Left forelimb (tissue), 1 donor: Measurements from ENCODE around the gene TAX1BP1.
A peak's percentile ranks its signal among the peaks of the same experiment; 100 is the strongest.

Experiments used
- DNase-seq: peaks from one replicate; pipeline ENCODE4 v3.0.0-alpha.2; 2018; ENCODE audit warnings: low spot score

Gene TAX1BP1

DNA sequence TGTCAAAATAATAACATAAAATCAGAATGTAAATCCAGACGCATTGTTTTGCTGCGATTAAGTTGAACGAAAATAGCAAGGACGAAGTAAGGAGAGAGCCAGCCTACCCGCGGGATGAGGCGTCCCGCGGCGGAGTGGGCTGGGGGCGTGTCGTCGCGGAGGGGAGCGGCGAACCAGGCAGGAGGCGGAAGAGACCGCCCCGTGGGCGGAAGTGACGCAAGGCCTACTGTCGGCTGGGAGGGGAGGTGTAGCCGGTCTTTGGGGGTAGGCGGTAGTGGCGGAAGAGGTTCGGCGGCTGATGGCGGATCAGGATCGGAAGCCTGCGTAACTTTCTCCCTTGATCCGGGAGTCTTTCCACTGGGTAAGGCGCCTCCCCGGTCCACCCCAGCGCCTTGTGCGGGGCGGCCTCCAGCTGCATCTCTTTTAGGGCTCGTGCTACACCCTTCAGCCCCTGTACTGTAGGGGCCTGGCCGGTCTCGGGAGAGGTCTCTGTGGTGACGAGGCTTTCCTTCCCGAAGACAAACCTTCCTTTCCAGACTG lies at the start of gene TAX1BP1:
TSS of gene TAX1BP1 (plus strand) at position 254 of the 540 bp plus-strand sequence. CDS start 8,363 bp downstream, outside the sequence.
- peak; percentile 99 for DNase-seq

DNA sequence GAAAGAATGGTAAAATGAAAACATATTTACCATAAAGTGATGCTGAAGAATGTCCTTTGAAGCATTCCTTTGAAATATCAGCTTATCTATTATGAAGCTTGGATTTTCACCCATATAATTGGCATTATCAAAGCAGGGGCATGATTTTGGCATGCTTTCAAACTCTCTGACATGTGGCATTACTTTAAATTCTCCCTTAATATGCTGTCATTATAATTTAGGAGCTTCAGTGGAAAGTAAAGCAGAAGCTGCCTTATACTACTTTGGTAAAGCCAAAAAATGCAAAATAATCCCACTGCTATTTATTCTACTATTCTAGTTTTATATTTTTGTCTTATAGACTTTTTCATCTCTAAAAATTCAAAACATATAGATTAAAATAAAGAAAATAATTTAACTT lies 49.3 kb upstream of the TAX1BP1 start:
- no peak for DNase-seq

DNA sequence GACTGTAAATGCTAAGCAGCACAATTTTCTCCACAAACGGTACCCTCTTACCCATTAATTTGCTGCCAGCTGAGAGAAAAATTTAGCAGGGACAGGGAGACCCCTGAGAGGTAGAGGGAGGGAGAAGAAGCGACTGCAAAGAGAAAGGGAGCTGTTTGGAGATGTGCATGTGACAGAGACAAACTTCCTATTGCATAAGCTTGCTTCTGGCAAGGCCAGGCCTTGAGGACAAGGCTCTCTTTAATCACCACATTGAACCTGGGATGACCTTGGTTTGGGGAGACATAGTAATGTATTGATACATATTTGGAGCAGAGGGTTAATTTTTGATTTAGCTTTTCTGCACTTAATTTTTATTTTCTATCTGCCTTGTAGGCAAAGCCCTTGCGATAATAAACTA lies 46.2 kb upstream of the TAX1BP1 start:
- DNase-seq = no peak

DNA sequence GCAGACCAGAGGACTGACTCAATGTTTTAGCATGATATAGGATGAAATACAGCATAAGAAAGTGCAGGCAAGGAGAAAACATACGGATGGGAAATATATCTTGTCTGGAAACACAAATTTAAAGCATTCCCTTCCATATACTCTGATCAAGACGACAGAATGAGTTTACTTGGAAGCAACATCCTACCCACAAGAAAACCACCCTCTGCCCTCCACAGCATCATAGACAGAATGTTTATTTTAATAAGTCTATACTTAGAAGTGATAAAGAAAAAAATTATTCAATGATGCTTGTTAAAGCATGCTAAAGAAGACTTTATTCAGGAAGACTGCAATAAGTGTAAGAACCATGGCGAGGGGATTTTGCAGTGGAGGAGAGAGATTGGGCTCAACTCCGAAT lies 44.9 kb upstream of the TAX1BP1 start:
- DNase-seq = no peak

DNA sequence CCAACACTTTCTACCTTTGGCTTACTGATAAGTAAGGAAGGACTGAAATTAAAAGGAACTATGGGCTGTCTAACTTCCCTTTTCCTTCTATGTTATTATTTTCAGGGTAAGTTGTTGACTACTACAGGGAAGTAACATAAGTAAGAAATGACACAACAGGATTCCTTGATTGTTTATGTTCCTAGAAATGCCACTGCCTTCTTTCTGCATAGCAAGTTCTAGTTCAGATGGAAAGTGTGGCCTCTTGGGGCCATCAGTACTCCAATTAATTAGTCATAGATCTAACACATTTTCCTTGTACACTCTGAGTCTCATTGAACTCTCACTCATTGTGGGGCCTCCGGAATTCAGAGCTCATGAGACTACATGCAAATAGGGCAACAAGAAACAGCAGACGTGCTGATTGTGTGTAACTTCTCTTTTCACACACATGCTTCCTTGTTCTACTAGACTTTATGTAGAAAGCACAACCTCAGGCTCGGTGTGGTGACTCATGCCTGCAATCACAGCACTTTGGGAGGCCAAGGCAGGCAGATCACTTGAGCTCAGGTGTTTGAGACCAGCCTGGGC lies 42.0 kb upstream of the TAX1BP1 start:
- DNase-seq = no peak

DNA sequence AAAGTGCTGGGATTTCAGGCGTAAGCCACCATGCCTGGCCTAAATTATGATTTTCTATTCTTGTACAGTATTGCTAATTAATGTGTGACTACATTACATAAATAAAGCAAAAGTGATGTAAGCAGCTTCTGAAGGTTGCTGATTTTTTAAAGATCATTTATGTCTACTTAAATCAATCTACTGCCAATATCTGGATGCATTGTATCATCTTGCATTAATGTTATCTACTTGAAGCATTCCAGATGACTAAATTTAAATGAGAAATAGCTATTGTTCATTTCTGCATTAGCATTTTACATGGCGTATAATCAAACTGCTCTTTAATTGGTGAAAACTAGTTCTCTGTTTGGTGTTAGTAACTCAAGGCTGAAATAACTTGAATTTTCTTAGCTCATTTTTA lies 40.2 kb upstream of the TAX1BP1 start:
- DNase-seq = no peak

DNA sequence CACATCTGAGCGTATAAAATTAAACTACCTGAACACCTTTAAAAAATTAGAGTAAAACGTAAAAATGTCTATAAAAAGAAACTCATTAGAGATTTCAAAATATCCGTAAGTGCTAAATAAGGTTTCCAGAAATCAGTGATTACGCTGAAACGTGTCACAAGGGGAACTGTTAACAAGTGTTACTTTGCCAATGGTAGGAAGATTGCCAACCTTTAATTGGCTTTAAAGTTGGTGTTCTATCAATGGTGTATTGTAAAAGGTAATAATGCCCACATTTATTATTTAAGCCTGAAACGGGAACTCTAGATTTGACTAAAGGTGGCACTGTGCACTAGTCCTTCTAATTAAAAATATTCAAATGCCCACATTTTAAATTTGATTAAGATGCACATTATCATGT lies 39.5 kb upstream of the TAX1BP1 start:
- no peak for DNase-seq

DNA sequence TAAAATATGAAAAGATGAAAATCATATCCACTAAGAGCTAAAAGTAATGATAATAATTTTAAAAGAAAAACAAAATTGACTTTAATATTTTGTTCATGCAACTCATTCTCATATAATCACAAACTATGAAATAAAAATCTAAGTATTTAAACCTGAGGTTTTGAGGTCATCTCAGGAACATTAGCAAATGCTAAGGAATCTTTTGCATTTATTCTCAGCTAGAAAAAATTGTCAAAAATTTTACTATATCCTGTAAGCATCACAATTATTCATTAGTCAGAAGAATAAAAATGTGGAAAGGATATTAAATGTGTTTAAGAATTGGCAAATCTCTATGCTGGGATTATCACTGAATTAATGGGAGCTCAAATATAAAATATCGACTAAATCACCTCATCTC lies 36.8 kb upstream of the TAX1BP1 start:
- no peak for DNase-seq

DNA sequence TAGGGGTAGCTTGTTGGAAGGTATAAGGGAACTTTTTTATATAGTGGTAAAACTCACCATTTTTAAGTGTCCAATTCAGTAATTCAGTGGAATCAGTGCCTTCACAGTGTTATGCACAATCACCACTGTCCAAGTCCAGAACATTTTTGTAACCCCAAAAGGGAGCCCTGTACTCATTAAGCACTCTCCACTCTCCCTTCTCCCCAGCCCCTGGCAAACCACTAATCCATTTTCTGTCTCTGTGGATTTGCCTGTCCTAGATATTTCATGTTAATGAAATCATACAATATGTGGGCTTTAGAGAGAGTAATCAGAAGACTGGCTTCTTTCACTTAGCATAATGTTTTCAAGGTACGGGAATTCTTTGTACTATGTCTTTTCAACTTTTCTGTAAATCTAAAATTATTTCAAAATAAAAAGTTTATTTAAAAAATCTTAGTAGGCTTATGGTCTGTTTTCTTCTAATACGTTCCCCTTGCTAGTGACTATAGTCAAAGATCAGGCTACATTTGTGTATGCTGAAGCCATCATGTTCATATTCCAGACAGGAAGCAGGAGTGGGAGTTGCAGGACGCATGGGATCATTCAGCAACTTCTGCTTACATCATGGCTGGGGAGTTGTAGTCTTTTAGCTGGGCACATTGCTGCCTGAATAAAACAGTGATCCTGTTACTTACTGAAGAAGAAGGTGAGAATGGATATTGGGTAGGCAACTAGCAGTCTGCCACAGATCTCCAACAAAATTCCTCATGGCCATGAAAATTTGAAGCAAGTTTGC lies 35.4 kb upstream of the TAX1BP1 start:
- no peak for DNase-seq

DNA sequence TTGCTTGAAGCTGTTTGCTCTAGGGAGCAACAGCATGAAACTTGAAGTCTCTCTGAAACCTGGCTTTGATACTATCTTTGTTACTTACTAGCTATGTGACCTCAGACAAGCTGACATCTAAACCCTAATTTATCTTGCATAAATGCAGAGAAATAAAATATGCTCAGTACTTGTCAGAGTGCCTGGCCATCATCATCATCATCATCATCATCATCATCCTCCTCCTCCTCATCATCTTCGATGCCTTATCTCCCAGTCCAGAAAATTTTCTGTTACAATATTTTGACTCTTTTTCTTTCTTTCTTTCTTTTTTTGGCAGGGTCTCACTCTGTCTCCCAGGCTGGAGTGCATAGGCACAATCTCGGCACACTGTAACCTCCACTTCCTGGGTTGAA lies 34.8 kb upstream of the TAX1BP1 start:
- DNase-seq = no peak

DNA sequence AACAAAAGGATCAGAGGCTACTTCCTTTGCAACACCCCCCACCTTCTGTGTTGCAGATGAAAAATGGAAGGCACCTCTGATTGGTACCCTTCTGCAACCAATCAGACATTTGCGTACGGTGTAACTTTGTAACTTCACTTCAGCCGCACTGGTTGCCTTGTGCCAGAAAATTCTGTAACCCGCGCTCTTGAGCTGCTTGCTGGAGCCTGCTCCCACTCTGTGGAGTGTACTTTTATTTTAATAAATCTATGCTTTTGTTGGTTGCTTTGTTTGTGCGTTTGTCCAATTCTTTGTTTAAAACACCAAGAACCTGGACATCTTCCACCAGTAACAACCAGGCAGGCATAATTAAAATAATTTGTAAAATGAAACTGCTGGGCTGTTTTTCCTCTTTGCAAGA lies 31.5 kb upstream of the TAX1BP1 start:
- DNase-seq = no peak

DNA sequence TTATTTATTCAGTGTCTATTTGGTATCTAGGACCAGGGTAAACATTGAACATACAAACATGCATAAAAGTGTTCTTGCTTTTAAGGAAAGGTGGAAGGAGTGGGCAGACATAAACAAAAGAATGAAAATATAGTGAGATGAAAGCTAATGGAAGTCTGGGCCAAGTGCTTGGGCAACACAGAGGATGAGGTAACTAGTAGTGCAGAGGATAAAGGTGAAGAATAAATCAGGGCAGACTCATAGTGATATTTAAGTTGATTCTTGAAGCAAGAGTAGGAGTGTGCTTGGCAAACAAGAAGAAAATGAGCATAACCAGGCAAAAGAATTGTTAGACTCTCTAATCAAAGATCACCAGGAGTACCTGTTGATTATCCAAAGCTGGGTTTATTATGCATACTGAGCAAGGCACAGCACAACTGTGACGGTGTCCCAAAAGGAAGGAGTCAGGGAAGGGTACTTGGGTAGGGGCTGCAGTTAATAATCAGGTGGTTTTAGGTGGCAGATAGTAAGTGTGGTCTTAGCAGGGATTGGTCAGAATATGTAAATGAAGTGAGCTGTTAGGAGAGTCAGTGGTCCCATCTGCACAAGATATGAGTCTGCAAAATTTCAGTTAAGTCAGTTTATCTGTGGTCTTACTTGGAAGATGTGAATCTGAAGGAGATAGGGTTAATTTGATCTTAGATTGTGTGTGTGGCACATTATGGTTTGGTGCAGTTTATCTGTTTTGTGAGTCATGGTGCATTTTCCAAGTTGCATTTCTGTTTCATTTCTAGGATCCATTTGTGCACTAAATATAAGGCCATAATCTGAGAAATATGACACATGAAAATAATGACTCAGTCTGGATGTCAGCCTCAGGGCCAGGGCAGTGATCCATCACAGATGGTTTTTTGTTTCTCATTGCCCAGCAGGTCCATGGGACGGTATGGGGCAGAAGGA lies 30.6 kb upstream of the TAX1BP1 start:
- DNase-seq = no peak

DNA sequence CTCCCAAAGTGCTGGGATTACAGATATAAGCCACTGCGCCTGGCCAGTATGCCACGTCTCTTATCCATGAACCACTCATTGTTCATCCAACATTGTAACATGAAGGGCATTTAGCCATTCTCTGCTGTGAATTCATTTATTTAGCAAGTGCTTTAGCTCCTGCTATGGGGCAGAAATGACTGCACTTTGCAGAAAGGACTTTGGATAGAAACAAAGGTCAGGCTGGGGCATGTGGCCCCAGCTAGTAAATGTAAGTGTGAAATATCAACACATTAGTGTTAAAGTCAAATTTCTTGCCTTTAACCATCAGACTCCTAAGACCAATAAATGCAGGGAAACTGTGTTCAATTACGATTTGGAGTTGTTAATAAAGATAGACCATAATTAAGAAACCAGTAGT lies 27.7 kb upstream of the TAX1BP1 start:
- DNase-seq = no peak

DNA sequence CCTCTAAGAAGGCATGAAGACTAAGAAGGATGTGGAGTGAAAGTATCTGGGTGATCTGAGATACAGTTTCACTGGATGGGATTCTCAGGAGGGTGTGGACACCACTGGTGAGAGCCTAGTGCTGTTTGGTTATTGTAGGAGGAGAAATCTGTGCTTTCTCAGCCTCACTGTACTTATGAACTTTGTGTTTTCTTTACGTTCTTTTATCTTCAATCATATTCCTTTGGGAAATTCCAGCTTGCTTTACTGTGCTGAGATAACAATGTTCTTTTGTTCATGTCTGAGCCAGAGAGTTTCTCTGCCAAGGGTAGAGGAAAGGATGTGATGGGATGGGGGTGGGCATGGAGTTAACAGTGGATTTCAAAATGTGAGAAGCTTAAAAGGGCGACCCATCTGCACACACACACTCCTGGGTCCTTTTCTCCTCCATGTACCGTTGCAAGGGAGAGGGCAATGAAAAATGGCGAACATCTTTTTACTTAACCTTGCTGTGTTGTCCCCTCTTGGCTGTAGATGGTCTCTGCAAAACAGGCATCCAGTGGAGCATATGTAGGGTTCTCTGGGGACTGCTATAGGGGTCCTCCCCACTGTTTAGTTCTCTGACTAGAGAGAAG lies 25.0 kb upstream of the TAX1BP1 start:
- no peak for DNase-seq

DNA sequence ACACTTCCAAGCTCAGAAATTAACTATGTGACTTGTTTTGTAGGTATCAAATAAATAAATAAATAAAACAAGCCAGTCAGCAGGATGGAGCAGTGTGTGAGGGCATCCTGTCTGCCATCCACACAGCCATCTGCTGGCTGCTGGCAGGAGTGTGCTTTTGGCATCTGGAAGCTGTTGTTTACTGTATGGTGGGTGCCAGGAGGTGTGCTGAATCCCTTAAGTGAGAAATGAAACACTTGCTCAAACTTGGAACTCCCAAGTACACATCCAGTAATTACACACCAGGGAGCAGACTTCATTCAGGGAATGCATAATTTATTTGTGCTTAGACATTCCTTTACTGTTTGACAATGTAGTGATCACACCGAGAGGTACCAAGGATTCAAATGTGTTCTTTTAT lies 16.9 kb upstream of the TAX1BP1 start:
- DNase-seq = no peak

DNA sequence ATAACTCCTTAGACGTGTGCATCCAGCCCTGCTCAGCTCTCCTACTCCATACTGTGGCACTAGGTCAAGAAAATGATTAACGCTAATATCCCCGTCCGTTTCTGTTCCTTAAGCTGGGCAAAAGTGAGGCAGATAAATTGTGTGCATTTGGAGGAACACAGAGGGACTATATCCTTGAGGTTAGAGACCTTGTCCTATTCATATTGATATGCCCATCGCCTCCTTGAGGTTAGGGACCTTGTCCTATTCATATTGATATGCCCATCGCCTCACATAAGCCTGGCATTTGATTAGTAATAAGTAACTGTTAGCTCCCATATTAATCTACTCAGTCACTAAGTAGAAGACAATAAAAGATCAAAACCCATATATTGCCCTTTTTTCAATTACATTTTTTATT lies 12.9 kb upstream of the TAX1BP1 start:
- no peak for DNase-seq

DNA sequence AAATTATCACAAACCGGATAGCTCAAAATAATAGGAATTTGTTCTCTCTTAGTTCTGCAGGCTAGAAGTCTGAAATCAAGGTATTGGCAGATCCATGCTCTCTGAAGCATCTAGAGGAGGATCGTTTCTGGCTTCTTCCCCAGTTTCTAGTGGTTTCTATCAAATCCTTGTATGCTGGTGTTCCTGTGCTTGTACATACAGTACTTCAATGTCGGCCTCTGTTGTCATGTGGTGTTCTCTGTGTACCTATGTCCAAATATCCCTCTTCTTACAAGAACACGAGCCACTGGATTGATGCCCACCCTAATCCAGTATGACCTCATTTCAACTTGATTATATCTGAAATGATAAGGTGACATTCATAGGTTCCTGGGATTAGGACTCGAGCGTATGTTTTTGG lies 9.8 kb upstream of the TAX1BP1 start:
- DNase-seq = no peak

DNA sequence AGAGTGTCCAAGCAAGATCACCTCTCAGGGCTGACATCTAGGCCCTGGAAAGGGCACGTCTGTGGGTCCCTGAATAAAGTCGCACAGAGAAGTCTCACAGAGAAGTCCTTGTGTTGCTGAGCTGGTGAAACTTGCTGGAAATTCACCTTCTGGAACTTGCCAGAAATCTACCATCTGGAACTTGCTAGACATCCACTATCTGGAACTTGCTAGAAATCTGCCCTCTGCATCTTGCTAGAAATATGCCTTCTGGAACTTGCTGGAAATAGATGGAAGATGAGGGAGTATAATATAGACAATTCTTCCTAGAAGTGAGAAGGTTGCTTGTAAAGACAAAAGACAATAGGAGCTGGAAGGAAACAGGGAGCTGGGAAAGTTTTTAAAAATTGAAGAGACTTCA lies 5.4 kb upstream of the TAX1BP1 start:
- DNase-seq = no peak

DNA sequence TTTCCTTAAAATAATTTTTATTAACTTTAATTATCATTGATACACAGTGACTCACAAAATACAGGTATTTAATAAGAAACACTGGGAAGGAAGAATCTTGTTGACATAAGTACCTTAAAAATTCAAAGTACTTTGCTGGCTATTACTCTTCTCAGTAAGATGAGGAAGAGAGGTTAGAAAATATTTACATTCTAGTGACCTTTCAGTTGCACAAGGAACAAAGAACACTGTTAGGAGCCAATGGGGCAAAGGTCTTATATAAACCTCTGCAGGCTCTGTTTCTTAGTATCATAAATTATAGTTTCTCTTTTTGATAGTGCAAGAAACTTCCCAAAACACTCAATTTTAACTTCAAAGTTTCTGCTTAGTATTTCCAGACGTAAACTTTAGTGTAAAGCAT lies 4.8 kb upstream of the TAX1BP1 start:
- DNase-seq = no peak

DNA sequence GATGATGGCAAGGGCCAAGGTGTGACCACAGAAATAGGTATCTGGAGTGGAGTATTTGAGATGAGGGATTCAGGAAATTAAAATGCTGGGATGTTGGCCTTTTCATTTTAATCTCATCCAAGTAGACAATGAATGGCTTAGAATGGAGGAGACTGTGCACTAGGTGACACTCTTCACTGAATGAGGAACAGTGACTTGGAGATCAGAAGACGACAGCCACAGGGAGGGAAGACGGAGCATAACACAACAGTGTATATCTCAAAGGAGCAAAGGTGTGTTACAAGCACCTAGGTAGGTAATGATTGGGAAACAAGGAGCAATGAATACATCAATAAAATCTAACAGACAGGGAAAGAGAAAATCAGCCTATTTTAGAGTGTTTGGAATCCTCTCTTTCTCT lies 4.1 kb upstream of the TAX1BP1 start:
- DNase-seq = no peak

DNA sequence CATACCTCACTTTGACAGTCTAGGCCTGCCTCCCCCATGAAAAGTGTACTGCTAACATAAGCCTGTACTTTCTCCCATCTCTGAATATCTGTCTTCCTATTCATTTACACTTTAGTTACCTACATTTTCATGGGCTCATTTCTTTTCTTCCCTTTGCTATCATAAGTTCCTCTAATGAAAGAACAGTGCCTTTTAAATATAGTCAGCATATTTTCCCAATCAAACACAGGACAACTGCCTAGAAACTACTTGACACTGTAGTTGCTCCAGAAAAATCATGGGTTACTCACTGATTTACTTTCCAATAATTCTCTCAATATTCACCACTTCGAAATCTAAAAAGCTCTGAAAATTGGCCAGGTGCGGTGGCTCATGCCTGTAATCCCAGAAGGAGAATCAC lies 2.8 kb upstream of the TAX1BP1 start:
- DNase-seq = no peak

DNA sequence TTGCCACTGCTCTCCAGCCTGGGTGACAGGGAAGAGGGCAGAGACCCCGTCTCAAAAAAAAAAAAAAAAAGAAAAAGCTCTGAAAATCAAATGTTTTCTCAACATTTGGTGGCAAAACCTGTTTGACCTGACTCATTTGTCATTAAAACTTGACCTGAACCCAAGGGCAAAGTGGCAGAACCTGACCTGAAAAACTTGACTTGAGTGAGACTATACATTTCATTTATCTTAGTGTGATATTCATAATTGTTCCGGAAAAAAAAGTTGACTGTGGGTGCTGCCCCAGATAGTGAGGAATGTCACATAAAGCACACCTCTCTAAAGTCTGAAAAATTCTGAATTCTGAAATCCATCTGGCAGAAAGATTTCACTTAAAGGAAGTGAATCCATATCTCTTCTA lies 2.3 kb upstream of the TAX1BP1 start:
- DNase-seq = no peak
